ENCODE results near the gene KPTN.

Gene KPTN

GRCh38 chr19:47483800-47484690 is at the start of gene KPTN:
Gene KPTN, minus strand, starts transcription at chr19:47484219. Its CDS starts 59 bp downstream, at chr19:47484160.
- peak; percentile 90 to 91 for DNase-seq

- no peak for DNase-seq
Observed at GRCh38 chr19:47531640-47532387, 47.8 kb upstream of the KPTN start.

- DNase-seq, result no peak
Observed at GRCh38 chr19:47529018-47529742, 45.2 kb upstream of the KPTN start.

GRCh38 chr19:47526798-47527197 is 42.8 kb upstream of the KPTN start:
- DNase-seq, result no peak

- DNase-seq, result no peak
Observed at GRCh38 chr19:47523473-47523872, 39.5 kb upstream of the KPTN start.

GRCh38 chr19:47521473-47522180 is 37.6 kb upstream of the KPTN start:
- DNase-seq, result no peak

- no peak for DNase-seq
Observed at GRCh38 chr19:47520839-47521238, 36.8 kb upstream of the KPTN start.

- DNase-seq, result no peak
Observed at GRCh38 chr19:47520343-47520806, 36.4 kb upstream of the KPTN start.

- no peak for DNase-seq
Observed at GRCh38 chr19:47518854-47519253, 34.8 kb upstream of the KPTN start.

- DNase-seq, result peak; percentile 57 to 73
Observed at GRCh38 chr19:47518139-47518538, 34.1 kb upstream of the KPTN start.

- peak; percentile 100 for DNase-seq
Observed at GRCh38 chr19:47514869-47515588, 31.0 kb upstream of the KPTN start, which contains the start of gene NAPA. Gene NAPA, minus strand, starts transcription at chr19:47515063. Its CDS starts 123 bp downstream, at chr19:47514940.

- DNase-seq, result no peak
Observed at GRCh38 chr19:47514151-47514868, 30.3 kb upstream of the KPTN start.

GRCh38 chr19:47512948-47513319 is 28.9 kb upstream of the KPTN start:
- no peak for DNase-seq

- DNase-seq, result peak in 1 of 2 donors; percentile 24
Observed at GRCh38 chr19:47512183-47512947, 28.3 kb upstream of the KPTN start.

GRCh38 chr19:47511681-47512080 is 27.7 kb upstream of the KPTN start:
- DNase-seq, result no peak

GRCh38 chr19:47511128-47511517 is 27.1 kb upstream of the KPTN start:
- DNase-seq, result no peak

GRCh38 chr19:47510516-47511127 is 26.6 kb upstream of the KPTN start:
- no peak for DNase-seq

GRCh38 chr19:47509973-47510372 is 26.0 kb upstream of the KPTN start:
- DNase-seq, result no peak

GRCh38 chr19:47509170-47509847 is 25.3 kb upstream of the KPTN start:
- no peak for DNase-seq

Data from CD4-positive, alpha-beta T cell treated with Interleukin-4 for 1 hour (primary cell).